ENCODE data around the gene PEX19.

PEX19 gene

DNA sequence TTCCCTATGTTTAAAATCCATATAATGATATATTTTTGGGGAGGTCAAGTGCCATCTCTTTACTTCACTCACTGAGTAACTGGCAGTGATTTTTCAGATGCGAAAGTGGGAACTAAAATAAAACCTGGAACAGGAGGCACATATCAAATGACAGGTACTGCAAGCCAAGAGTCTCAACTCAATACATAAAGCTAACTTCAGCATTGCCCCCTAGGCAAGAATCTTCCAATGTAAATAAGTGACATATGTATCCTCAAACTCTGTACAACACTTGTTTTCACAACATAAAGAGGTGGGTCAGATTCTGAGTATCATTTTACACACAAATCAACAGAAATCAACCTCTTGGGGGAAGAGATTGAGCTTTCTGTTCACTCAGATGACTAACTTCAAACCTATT is 40.7 kb downstream of the PEX19 start:
- no peak overlapping the region for H3K4me3 ChIP-seq (ENCODE audit: low read depth, low read length)
- DNase-seq (ENCODE audit: low read depth): no peak
- TF ChIP-seq, protein P1, sequence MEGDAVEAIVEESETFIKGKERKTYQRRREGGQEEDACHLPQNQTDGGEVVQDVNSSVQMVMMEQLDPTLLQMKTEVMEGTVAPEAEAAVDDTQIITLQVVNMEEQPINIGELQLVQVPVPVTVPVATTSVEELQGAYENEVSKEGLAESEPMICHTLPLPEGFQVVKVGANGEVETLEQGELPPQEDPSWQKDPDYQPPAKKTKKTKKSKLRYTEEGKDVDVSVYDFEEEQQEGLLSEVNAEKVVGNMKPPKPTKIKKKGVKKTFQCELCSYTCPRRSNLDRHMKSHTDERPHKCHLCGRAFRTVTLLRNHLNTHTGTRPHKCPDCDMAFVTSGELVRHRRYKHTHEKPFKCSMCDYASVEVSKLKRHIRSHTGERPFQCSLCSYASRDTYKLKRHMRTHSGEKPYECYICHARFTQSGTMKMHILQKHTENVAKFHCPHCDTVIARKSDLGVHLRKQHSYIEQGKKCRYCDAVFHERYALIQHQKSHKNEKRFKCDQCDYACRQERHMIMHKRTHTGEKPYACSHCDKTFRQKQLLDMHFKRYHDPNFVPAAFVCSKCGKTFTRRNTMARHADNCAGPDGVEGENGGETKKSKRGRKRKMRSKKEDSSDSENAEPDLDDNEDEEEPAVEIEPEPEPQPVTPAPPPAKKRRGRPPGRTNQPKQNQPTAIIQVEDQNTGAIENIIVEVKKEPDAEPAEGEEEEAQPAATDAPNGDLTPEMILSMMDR (IDR thresholded peaks at IDR 0.05; ENCODE audit: insufficient read depth, low read depth, low read length, missing control alignments): no peak

DNA sequence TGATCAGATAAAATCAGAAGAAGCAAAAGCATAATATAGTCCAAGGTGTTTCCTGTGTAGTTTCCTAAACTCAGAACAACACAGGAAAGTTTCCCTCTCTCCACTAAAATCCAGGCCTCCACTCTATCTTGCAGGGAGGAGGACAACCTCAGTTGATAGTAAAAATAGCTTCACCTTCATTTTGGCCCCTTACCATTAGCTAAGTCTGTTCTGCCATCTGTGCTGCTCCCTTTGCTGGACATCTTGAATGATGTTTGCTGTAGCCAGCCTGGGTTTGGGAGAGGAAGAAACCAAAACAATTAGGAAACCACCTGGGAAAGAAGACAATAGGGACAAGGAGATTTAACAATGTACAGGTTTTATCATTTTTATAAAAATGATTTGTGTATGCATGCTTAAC is 41.2 kb downstream of the PEX19 start:
- TF ChIP-seq, protein P1 (IDR thresholded peaks at IDR 0.05; ENCODE audit: insufficient read depth, low read depth, low read length, missing control alignments): no peak
- no peak for DNase-seq (ENCODE audit: low read depth)
- no peak overlapping the region for H3K4me3 ChIP-seq (ENCODE audit: low read depth, low read length)

DNA sequence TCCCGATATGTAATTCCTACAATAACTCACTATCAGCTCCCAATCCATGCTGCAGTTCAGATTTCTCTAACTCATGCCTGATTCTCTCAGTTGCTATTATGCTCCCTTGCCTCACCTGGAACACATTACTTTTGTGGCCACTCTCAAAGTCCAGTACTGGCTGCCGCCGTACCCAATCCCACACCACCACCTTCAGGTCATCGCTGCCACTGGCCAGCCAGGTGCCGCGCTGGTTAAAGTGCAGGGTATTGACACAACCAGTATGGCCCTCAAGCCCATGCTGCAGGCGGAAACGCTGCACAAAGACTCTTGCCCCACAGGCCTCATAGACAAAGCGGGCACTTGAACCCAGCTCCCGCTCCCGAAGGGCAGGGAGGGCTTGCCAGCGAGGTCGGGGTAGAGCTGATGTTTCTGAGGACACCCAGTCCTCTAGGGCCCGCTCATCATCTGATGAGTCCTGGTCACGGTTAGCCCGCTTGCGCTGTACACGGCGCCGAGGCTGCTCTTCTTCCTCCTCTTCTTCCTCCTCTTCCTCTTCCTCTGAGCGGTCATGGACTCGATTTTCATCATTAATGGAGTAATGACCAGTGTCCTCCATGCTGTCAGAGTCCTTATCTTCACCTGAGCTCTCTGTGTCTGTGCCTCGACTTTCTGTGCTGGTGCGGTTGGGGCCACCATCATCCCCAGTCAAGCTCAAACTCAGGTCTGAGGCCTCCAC is 45.2 kb downstream of the PEX19 start:
- no peak overlapping the region for H3K4me3 ChIP-seq (ENCODE audit: low read depth, low read length)
- no peak for DNase-seq (ENCODE audit: low read depth)
- TF ChIP-seq, protein P1 (IDR thresholded peaks at IDR 0.05; ENCODE audit: insufficient read depth, low read depth, low read length, missing control alignments): no peak

DNA sequence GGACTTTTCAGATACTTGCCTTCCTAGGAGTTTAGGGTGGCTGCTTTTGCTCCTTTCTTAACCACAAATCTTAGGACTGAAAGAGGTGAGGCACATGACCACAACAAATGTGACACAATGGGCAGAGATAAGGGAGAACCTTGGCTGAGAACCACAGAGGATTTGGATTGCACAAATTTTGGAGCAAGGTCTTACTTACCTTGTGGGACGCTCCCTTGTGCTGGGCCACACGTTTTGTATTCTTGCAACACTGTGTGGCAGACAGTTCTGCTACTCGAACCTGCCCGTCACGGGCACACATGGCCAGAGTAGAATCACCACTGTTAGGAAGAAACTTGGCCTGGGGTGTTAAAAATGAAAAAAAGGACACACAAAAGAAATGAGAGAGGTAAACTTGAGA is 46.5 kb downstream of the PEX19 start:
- TF ChIP-seq, protein P1 (IDR thresholded peaks at IDR 0.05; ENCODE audit: insufficient read depth, low read depth, low read length, missing control alignments): no peak
- DNase-seq (ENCODE audit: low read depth): no peak
- H3K4me3 ChIP-seq (ENCODE audit: low read depth, low read length): no peak overlapping the region

DNA sequence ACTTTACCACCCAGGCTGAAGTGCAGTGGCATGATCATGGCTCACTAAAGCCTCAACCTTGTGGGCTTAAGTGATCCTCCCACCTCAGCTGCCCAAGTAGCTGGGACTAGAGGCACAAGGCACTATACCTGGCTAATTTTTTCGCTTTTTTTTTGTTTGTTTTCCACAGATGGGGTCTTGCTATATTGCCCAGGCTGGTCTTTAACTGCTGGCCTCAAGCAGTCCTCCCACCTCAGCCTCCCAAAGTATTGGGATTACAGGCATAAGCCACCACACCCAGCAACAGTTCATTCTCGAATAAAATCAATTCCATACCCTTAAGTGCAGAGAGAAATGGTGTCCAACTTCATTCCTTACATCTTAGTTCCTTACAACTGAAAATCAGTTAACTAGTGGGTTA is 47.4 kb downstream of the PEX19 start:
- no peak overlapping the region for H3K4me3 ChIP-seq (ENCODE audit: low read depth, low read length)
- TF ChIP-seq, protein P1 (IDR thresholded peaks at IDR 0.05; ENCODE audit: insufficient read depth, low read depth, low read length, missing control alignments): no peak
- no peak for DNase-seq (ENCODE audit: low read depth)

DNA sequence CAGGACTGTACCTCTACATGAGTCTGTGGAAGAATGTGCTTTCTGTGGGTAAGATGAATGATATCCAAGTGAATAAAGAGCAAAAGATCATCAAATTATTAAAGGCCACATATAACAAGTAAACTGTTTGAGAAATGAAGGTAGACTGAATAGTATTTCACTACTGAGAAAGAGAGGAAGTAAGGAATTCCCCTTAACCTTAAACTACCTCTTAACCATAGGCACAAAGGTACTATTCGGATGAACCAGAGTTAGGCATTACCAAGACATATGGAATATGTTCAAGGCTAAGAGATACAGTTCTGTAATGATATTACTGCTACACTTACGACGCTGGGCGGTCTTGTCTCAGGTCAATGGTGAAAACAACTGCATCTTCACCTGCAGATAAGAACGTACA is 48.1 kb downstream of the PEX19 start:
- DNase-seq (ENCODE audit: low read depth): peak; percentile 14
- TF ChIP-seq, protein P1 (IDR thresholded peaks at IDR 0.05; ENCODE audit: insufficient read depth, low read depth, low read length, missing control alignments): no peak
- no peak overlapping the region for H3K4me3 ChIP-seq (ENCODE audit: low read depth, low read length)

DNA sequence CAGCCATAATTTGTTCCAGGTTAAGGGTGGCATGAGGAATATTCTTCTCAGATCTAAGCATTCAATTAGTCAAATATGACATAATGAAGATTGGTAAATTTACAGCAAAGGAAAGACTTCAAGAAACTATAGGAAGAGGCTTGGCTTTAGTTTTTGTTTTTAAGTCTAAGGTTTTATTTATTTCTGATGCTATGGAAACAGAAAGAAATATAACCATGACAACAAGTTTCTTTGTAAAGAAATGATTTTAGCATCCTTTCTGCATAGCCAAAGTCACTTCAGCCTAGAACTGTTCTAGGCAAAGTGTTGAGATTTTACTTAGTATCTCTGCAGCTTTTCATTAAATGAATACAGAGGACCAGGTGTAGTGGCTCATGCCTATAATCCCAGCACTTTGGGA is 52.0 kb downstream of the PEX19 start:
- no peak for DNase-seq (ENCODE audit: low read depth)
- TF ChIP-seq, protein P1 (IDR thresholded peaks at IDR 0.05; ENCODE audit: insufficient read depth, low read depth, low read length, missing control alignments): no peak
- H3K4me3 ChIP-seq (ENCODE audit: low read depth, low read length): no peak overlapping the region
